GM21447 (cell line): ENCODE measurements around the gene MYD88.
"Not testable (repeated sequence)": the region's sequence is repeated elsewhere in the genome, so short reads cannot be mapped to it uniquely, and the experiment has no call there.

Experiments
- ATAC-seq: cut with Tn5 transposase; IDR thresholded peaks from one replicate; pipeline ENCODE4 v1.9.1; 2021; ENCODE audit not compliant: unreplicated experiment

MYD88 gene

GRCh38 chr3:38141173-38141951 lies 2.9 kb downstream of the MYD88 start:
- ATAC-seq: no peak

- ATAC-seq: no peak
These were observed 3.5 kb downstream of the MYD88 start for GRCh38 chr3:38141952-38142273.

- no peak for ATAC-seq
These were observed 4.5 kb downstream of the MYD88 start for GRCh38 chr3:38142959-38143358.

GRCh38 chr3:38143511-38143910 lies 5.0 kb downstream of the MYD88 start:
- no peak for ATAC-seq

- no peak for ATAC-seq
These were observed 8.0 kb downstream of the MYD88 start for GRCh38 chr3:38146504-38146903.

GRCh38 chr3:38147421-38147820 lies 9.0 kb downstream of the MYD88 start:
- no peak for ATAC-seq

- no peak for ATAC-seq
These were observed 9.9 kb downstream of the MYD88 start for GRCh38 chr3:38148311-38148882.

- ATAC-seq: no peak
These were observed 11.2 kb downstream of the MYD88 start for GRCh38 chr3:38149708-38150107.

GRCh38 chr3:38150780-38151528 lies 12.5 kb downstream of the MYD88 start:
- ATAC-seq: no peak

- ATAC-seq: no peak
These were observed 13.3 kb downstream of the MYD88 start for GRCh38 chr3:38151667-38152265.

GRCh38 chr3:38152609-38153008 lies 14.1 kb downstream of the MYD88 start:
- ATAC-seq: no peak

- no peak for ATAC-seq
These were observed 14.8 kb downstream of the MYD88 start for GRCh38 chr3:38153221-38153620.

GRCh38 chr3:38154033-38154494 lies 15.6 kb downstream of the MYD88 start:
- ATAC-seq: no peak

- no peak for ATAC-seq
These were observed 16.3 kb downstream of the MYD88 start for GRCh38 chr3:38154625-38155255.

GRCh38 chr3:38155825-38156224 lies 17.4 kb downstream of the MYD88 start:
- no peak for ATAC-seq

GRCh38 chr3:38157117-38157516 lies 18.7 kb downstream of the MYD88 start:
- no peak for ATAC-seq

GRCh38 chr3:38157595-38157994 lies 19.1 kb downstream of the MYD88 start:
- no peak for ATAC-seq

GRCh38 chr3:38158472-38158871 lies 20.0 kb downstream of the MYD88 start:
- ATAC-seq: no peak

- not testable (repeated sequence) for ATAC-seq
These were observed 22.2 kb downstream of the MYD88 start for GRCh38 chr3:38160704-38161103.

- no peak for ATAC-seq
These were observed 24.8 kb downstream of the MYD88 start for GRCh38 chr3:38163117-38163840.
